Hepatocyte (in vitro differentiated cells): Measurements from ENCODE around the gene NAXD. TPM values are rescaled to one million over a fixed set of nuclear protein-coding genes. Genes with fewer than 3 reads are reported as not detected.

Experiments used
- DNase-seq: peaks from one replicate; pipeline ENCODE4 v3.0.0-alpha.2; 2016; ENCODE audit warnings: low spot score
- H2AFZ ChIP-seq: fragments of 200-600 bp; sonication (generic); 2 replicates; pipeline ENCODE4 v1.6.0; 2016; ENCODE audit warnings: antibody characterized with exemption, mild to moderate bottlenecking
- H3K27ac ChIP-seq: fragments of 200-600 bp; sonication (generic); 2 replicates; pipeline ENCODE4 v1.5.1; 2016; ENCODE audit warnings: mild to moderate bottlenecking
- H3K27me3 ChIP-seq: fragments of 200-600 bp; sonication (generic); 2 replicates; pipeline ENCODE4 v1.6.1; 2016
- H3K36me3 ChIP-seq: fragments of 200-600 bp; sonication (generic); replicated peaks from 2 replicates; pipeline ENCODE4 v1.5.1; 2016; ENCODE audit warnings: low read depth; ENCODE audit not compliant: insufficient read depth
- H3K4me1 ChIP-seq: fragments of 200-600 bp; sonication (generic); 2 replicates; pipeline ENCODE4 v1.5.1; 2016; ENCODE audit warnings: mild to moderate bottlenecking, moderate library complexity; ENCODE audit not compliant: insufficient read depth
- H3K4me2 ChIP-seq: fragments of 200-600 bp; sonication (generic); 2 replicates; pipeline ENCODE4 v1.6.0; 2016
- H3K4me3 ChIP-seq: fragments of 200-600 bp; sonication (generic); 2 replicates; pipeline ENCODE4 v1.5.1; 2016; ENCODE audit warnings: mild to moderate bottlenecking
- H3K79me2 ChIP-seq: fragments of 200-600 bp; sonication (generic); 2 replicates; pipeline ENCODE4 v1.6.0; 2017; ENCODE audit warnings: mild to moderate bottlenecking
- H3K9me2 ChIP-seq: fragments of 200-600 bp; sonication (generic); replicated peaks from 2 replicates; pipeline ENCODE4 v1.6.0; 2017; ENCODE audit warnings: mild to moderate bottlenecking; ENCODE audit not compliant: insufficient read depth
- H3K9me3 ChIP-seq: fragments of 200-600 bp; sonication (generic); 2 replicates; pipeline ENCODE4 v1.5.1; 2016; ENCODE audit warnings: low read depth, mild to moderate bottlenecking
- H4K20me1 ChIP-seq: fragments of 200-600 bp; sonication (generic); 2 replicates; pipeline ENCODE4 v1.6.0; 2016; ENCODE audit warnings: mild to moderate bottlenecking; ENCODE audit not compliant: insufficient read depth, poor library complexity, severe bottlenecking
- CTCF ChIP-seq: fragments of 200-600 bp; sonication (generic); IDR thresholded peaks from 2 replicates; pipeline ENCODE4 v1.5.1; 2016; ENCODE audit warnings: antibody characterized with exemption, mild to moderate bottlenecking; ENCODE audit not compliant: poor library complexity
- EZH2 ChIP-seq: fragments of 200-600 bp; sonication (generic); IDR thresholded peaks from 2 replicates; pipeline ENCODE4 v1.6.1; 2016; ENCODE audit warnings: antibody characterized with exemption, mild to moderate bottlenecking, borderline replicate concordance
- EZH2phosphoT487 ChIP-seq: fragments of 200-600 bp; sonication (generic); IDR thresholded peaks from one replicate; pipeline ENCODE4 v1.6.1; 2018; ENCODE audit warnings: antibody characterized with exemption, mild to moderate bottlenecking, low read depth, moderate library complexity; ENCODE audit not compliant: unreplicated experiment, severe bottlenecking
- WGBS: methylation state at CpG from one replicate; pipeline ENCODE4 v1.1.6; 2016; ENCODE audit warnings: low lambda C conversion rate; ENCODE audit errors: missing lambda C conversion rate; 5-methylcytosine and 5-hydroxymethylcytosine counted together
- polyA plus RNA-seq: library from polyadenylated mRNA; unstranded; fragments of >200 nt; fragmentation: Nextera tagmentation; extraction: Ambion mirVana; gene quantifications from 2 replicates; pipeline ENCODE4 v1.2.1, GENCODE V29; 2016
- total RNA-seq: library from RNA; depleted of rRNA; stranded (reverse); fragments of >200 nt; gene quantifications from 2 replicates; pipeline ENCODE4 v1.2.3, GENCODE V29; 2014

The NAXD gene
- total and polyA plus RNA-seq, 2 experiments from 2014 or later: 30.9 to 34.5 TPM

- peaks cover 13% of the 10 kb centered on the region for H4K20me1 ChIP-seq
- DNase-seq: no peak
- 95% methylated on average over 39 of the region's 39 CpGs for WGBS
Observed at GRCh38 chr13:110638814-110639806, 23.8 kb downstream of the NAXD start.

GRCh38 chr13:110639935-110640334 lies 24.6 kb downstream of the NAXD start:
- no peak for DNase-seq
- no peak overlapping the region for H2AFZ ChIP-seq
- H3K27me3 ChIP-seq: no peaks in the 10 kb centered on the region
- peaks cover 5% of the 10 kb centered on the region for H3K79me2 ChIP-seq
- peaks cover 10% of the 10 kb centered on the region for H4K20me1 ChIP-seq
- 73% methylated on average over 5 of the region's 5 CpGs for WGBS
- no peak overlapping the region for H3K4me3 ChIP-seq
- no peaks in the 10 kb centered on the region for H3K36me3 ChIP-seq
- TF ChIP-seq CTCF (no peak), EZH2phosphoT487 (no peak), EZH2 (no peak)
- no peaks in the 10 kb centered on the region for H3K9me2 ChIP-seq
- no peak overlapping the region for H3K27ac ChIP-seq
- H3K4me2 ChIP-seq: no peak overlapping the region
- no peaks in the 10 kb centered on the region for H3K9me3 ChIP-seq
- peaks cover 5% of the 10 kb centered on the region for H3K4me1 ChIP-seq

More at GRCh38 chr13:110638814-110639806, 23.8 kb downstream of the NAXD start:
- H3K4me1 ChIP-seq: no peaks in the 10 kb centered on the region
- no peak for TF ChIP-seq EZH2phosphoT487
- TF ChIP-seq EZH2: no peak
- no peak for TF ChIP-seq CTCF
- H3K27ac ChIP-seq: no peak overlapping the region
- no peak overlapping the region for H3K4me3 ChIP-seq
- no peaks in the 10 kb centered on the region for H3K9me3 ChIP-seq
- H3K9me2 ChIP-seq: no peaks in the 10 kb centered on the region
- H2AFZ ChIP-seq: no peak overlapping the region
- no peaks in the 10 kb centered on the region for H3K27me3 ChIP-seq
- H3K79me2 ChIP-seq: peaks cover 13% of the 10 kb centered on the region
- H3K4me2 ChIP-seq: no peak overlapping the region
- H3K36me3 ChIP-seq: no peaks in the 10 kb centered on the region

GRCh38 chr13:110640591-110641029 lies 25.3 kb downstream of the NAXD start:
- Histone ChIP-seq H3K4me1 (peaks cover 8% of the 10 kb centered on the region), H3K27me3 (no peaks in the 10 kb centered on the region), H3K27ac (no peak overlapping the region), H3K9me3 (no peaks in the 10 kb centered on the region), H3K4me3 (no peak overlapping the region), H3K9me2 (no peaks in the 10 kb centered on the region), H2AFZ (no peak overlapping the region), H3K36me3 (no peaks in the 10 kb centered on the region), H3K4me2 (no peak overlapping the region), H4K20me1 (peaks cover 14% of the 10 kb centered on the region), H3K79me2 (no peaks in the 10 kb centered on the region)
- DNase-seq: no peak
- WGBS: 90% methylated on average over 13 of the region's 13 CpGs
- TF ChIP-seq EZH2phosphoT487: no peak
- TF ChIP-seq EZH2: no peak
- no peak for TF ChIP-seq CTCF
